NCI-H128 (cell line): ENCODE results near the gene SAXO2.
"Not testable (repeated sequence)": the region's sequence is repeated elsewhere in the genome, so short reads cannot be mapped to it uniquely, and the experiment has no call there.

Experiments
- DNase-seq: peaks from one replicate; lab custom pipeline; 2025; ENCODE audit not compliant: unreplicated experiment; lab: John Stamatoyannopoulos, UW

SAXO2 gene

DNA sequence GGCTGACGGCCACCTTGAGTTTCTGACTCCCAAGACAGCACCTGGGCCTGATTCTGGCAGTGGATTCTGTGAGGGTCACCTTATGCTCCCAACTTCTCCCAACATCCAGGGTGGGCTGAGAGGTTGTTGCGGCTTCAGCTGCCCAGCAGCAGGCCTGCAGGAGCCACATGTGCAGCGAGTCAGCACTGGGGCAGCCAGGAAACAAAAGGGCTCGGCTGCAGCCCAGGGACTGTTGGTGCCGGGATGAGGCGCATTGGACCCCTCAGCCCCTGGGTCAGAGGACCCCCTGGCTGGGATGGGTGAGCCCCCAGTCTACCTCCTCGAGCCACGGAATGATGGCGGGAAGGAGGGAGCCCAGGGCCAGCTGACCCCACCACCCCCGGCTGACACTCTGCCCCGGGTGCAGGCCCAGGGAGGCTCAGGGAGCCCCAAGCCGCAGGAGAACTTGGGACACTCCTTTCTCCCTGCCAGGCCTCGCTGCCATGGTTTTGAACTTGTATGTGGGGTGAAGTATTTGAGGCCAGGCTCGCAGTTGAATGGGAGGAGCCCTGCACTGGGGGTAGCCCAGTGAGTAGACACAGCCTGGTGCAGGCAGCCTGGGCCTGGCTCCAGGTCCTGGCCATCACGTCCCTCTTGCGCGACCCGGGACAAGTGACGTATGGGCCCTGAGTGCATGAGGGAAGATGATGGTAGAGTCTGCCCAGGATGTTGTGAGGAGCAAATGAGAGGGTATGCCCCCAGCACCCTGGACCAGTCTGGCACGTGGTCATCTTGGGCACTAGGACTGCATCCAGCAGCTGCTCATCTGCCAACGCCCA is 51.5 kb downstream of the SAXO2 start:
- not testable (repeated sequence) for DNase-seq

GRCh38 chr15:82314769-82315518 is 52.3 kb downstream of the SAXO2 start:
- no peak for DNase-seq

- no peak for DNase-seq
Observed at GRCh38 chr15:82315519-82316246, 53.1 kb downstream of the SAXO2 start.

GRCh38 chr15:82316247-82317090 is 53.9 kb downstream of the SAXO2 start:
- DNase-seq = not testable (repeated sequence)

DNA sequence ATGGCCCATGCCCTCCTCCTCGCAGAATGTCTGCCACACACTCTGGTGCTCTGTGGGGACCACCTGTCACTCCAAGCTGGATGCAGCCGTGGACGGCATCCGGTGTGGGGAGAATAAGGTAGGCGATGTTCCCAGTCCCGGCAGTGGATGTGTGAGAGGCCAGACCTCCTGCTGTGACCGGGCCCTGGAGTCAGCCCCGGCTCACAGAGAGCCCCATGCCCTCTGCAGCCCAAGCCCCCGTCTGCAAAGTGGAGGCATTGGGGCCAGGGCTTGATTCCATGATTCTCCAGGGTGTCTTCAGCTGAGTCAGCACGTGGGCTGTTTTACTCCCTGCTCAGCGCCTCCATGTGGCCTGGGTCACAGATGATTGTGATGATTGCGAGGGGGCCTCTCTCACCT is 54.5 kb downstream of the SAXO2 start:
- no peak for DNase-seq

DNA sequence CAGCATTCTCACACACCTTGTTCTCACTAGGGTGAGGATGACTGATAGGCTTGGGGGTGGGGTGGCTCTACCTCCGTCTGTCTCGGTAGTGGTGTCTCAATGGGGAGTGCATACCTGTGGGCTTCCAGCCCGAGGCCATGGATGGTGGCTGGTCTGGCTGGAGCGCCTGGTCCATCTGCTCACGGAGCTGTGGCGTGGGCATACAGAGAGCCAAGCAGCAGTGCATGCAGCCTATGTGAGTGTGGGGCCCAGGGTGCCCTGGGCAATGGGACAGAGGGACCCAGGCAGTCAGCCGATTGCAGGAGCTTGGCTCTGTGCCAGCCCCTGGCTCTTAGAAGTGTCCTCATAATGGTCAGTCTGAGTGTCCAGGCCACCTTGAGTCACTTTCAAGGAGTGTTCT is 54.9 kb downstream of the SAXO2 start:
- DNase-seq = not testable (repeated sequence)

GRCh38 chr15:82318281-82318680 is 55.7 kb downstream of the SAXO2 start:
- DNase-seq = not testable (repeated sequence)

- DNase-seq = not testable (repeated sequence)
Observed at GRCh38 chr15:82319522-82320278, 57.1 kb downstream of the SAXO2 start.

- not testable (repeated sequence) for DNase-seq
Observed at GRCh38 chr15:82320861-82321260, 58.2 kb downstream of the SAXO2 start.

- not testable (repeated sequence) for DNase-seq
Observed at GRCh38 chr15:82322488-82322887, 59.9 kb downstream of the SAXO2 start.

GRCh38 chr15:82324831-82325230 is 62.2 kb downstream of the SAXO2 start:
- not testable (repeated sequence) for DNase-seq

DNA sequence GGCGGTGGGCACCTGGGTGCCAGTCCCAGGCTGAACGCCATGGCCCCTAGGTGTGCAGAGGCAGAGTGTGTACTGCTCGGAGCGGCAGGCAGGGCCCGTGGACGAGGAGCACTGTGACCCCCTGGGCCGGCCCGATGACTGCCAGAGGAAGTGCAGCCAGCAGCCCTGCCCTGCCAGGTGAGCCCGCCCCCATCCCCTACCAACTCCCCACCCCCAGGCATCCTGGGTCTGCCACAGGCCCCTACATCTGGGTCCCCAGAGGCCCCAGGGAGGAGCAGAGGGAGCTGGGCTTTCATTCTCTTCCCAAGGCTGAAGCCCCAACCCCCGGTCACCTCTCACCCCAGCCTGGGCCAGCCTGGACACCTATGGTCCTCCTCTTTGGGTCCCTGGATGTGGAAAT is 63.0 kb downstream of the SAXO2 start:
- not testable (repeated sequence) for DNase-seq

- DNase-seq = not testable (repeated sequence)
Observed at GRCh38 chr15:82326896-82327295, 64.3 kb downstream of the SAXO2 start.

GRCh38 chr15:82327372-82327771 is 64.8 kb downstream of the SAXO2 start:
- not testable (repeated sequence) for DNase-seq

DNA sequence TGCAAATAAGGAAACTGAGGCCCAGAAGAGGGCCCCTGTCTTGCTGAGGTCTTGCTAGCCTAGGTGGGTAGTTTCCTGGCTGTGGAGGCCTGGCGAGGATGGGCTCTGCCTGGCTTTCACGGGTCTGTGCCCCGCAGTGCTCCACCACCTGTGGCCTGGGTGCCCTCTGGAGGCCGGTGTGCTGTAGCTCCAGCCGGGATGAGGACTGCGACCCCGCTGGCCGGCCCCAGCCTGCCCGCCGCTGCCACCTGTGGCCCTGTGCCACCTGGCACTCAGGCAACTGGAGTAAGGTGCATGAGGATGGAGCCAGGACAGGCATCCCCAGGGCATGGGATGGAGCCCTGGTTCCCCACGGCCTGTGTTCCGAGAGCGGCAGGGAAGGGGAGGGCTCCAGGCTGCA is 66.4 kb downstream of the SAXO2 start:
- DNase-seq = not testable (repeated sequence)

GRCh38 chr15:82330921-82331320 is 68.3 kb downstream of the SAXO2 start:
- DNase-seq = not testable (repeated sequence)

DNA sequence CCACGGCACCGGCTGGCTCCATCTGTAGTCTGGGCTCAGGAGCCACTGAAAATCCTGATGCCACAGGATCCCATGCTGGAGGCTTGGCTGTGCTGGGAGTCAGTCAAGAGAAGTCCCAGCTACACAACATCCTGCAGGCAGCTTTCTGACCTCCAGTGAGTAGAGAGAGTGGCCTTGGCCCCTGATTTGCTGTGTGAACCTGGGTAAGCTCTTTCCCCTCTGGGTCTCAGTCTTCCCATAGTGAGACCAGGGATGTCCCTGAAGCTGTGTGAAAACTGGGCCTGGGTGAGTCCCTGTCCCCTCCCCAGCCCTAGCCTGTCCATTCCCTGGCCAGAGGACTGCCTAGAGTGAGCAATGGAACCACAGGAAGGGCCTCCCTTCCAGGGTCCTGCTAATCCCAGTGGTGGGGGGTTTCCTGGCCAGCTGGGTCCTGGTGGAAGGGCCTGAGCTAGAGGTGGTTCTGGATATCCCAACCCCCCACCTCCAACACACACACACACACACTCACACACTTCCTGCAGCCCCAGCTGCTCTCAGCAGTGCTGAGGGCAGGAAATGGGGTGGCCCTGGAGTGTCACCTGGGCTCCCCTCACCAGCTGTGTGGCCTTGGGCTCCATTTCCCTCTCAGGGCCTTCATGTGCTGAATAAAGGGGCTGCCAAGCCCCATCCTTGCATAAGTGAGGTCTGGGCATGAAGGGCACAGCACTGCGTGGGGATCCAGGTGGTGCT is 69.1 kb downstream of the SAXO2 start:
- DNase-seq = not testable (repeated sequence)

GRCh38 chr15:82332711-82333602 is 70.3 kb downstream of the SAXO2 start:
- DNase-seq = not testable (repeated sequence)
